ENCODE results near the gene STK11. TPM values are rescaled to one million over a fixed set of nuclear protein-coding genes. Genes with fewer than 3 reads are reported as not detected.
A peak's percentile ranks its signal among the peaks of the same experiment; 100 is the strongest.

The STK11 gene
- total RNA-seq, 1 experiment from 2014 or later, result 116 TPM

- ATAC-seq, result peak; percentile 15
- Histone ChIP-seq H3K4me1 (ENCODE audit: control insufficient read depth, insufficient read depth, low read length) (peaks cover 33% of the 10 kb centered on the region), H3K4me3 (ENCODE audit: low read depth in 2 of 2, low read length in 2 of 2) (peak overlapping the region; percentile 66 to 73), H3K27ac (ENCODE audit: low read length) (peak overlapping the region; percentile 94), H3K9me3 (ENCODE audit: control insufficient read depth, insufficient read depth, low read depth, low read length) (no peaks in the 10 kb centered on the region), H3K27me3 (ENCODE audit: control insufficient read depth, insufficient read depth, low read length) (no peaks in the 10 kb centered on the region), H3K36me3 (ENCODE audit: control insufficient read depth, insufficient read depth, low read length) (no peaks in the 10 kb centered on the region; the same call in 1 of the 2 replicates)
- DNase-seq (ENCODE audit: low read depth, low spot score), result no peak
- intact Hi-C loops (cut with micrococcal nuclease; ENCODE audit: unreplicated experiment), result no loop called here
- in situ Hi-C loops (cut with HindIII; ENCODE audit: low pct_unique_long_range_greater_than_20kb, low sequenced_read_pairs), result no loop called here
- ChIA-PET CTCF (interaction anchor here (0.6 kb wide), 1 partner anchor 99 kb away, joined by 3 read pairs; no protein-coding TSS in a partner anchor), POLR2A (interaction anchor here (0.5 kb wide), 1 partner anchor 9 kb away, joined by 4 read pairs; no protein-coding TSS in a partner anchor)
- TF ChIP-seq TCF7L2 (IDR thresholded peaks at IDR 0.05; ENCODE audit: low read depth, low read length) (no peak), POLR2AphosphoS5 (IDR thresholded peaks at IDR 0.05; ENCODE audit: low read depth, low read length) (no peak), SIN3A (IDR thresholded peaks at IDR 0.05; ENCODE audit: borderline replicate concordance, insufficient read depth, low read depth, low read length) (no peak), CTCF (IDR thresholded peaks at IDR 0.05) (no peak)
- TF ChIP-seq, protein P1, sequence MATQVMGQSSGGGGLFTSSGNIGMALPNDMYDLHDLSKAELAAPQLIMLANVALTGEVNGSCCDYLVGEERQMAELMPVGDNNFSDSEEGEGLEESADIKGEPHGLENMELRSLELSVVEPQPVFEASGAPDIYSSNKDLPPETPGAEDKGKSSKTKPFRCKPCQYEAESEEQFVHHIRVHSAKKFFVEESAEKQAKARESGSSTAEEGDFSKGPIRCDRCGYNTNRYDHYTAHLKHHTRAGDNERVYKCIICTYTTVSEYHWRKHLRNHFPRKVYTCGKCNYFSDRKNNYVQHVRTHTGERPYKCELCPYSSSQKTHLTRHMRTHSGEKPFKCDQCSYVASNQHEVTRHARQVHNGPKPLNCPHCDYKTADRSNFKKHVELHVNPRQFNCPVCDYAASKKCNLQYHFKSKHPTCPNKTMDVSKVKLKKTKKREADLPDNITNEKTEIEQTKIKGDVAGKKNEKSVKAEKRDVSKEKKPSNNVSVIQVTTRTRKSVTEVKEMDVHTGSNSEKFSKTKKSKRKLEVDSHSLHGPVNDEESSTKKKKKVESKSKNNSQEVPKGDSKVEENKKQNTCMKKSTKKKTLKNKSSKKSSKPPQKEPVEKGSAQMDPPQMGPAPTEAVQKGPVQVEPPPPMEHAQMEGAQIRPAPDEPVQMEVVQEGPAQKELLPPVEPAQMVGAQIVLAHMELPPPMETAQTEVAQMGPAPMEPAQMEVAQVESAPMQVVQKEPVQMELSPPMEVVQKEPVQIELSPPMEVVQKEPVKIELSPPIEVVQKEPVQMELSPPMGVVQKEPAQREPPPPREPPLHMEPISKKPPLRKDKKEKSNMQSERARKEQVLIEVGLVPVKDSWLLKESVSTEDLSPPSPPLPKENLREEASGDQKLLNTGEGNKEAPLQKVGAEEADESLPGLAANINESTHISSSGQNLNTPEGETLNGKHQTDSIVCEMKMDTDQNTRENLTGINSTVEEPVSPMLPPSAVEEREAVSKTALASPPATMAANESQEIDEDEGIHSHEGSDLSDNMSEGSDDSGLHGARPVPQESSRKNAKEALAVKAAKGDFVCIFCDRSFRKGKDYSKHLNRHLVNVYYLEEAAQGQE (IDR thresholded peaks at IDR 0.05; ENCODE audit: insufficient read depth in 1 of 2, low read depth in 2 of 2, low read length in 1 of 2), result no peak
- no TSS peak for BruUV-seq (replicated peaks)
Measured at GRCh38 chr19:1167687-1168571, 37.6 kb upstream of the STK11 start.

DNA sequence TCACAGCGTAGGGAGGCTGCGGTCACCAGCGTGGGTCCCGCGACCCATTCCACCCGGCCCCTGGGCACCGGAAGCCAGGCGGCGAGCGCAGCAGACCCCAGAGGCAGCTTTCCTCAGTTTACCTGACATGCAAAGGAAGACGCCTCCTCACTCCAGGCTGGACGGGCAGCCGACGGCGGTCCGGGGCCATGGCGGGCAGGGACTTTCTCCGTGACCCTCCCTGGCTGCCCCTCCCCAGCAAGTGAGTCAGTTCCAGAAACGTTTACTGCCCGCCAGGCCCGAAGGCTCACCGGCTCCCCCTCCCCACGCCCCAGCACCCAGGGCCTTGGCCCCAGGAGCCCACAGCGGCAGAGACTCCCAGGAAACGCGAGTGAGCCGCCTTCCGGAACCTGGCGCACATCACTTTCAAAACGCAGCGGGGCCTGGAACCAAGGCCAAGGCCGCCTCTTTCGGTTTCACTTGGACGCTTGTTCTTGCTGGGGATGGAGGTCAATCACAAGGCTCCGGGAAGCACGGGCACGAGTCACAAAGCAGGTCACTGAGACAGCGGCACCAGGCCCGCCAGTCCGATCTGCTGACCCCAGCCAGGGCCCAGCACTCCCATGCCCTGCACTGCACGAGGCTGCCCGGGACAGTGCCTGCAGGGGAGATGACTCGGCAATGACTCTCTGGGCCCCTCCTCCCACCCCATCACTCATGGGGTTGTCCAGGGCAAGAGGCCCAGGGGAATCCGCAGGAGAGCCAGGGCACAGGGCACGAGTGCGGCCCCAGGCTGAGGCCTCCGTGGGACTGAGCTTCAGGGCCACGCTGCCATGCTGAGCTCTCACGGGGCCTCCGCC, 36.8 kb upstream of the STK11 start:
- peak overlapping the region; percentile 66 to 73 for H3K4me3 ChIP-seq (ENCODE audit: low read depth in 2 of 2, low read length in 2 of 2)
- POLR2A ChIA-PET, result no interaction called here
- DNase-seq (ENCODE audit: low read depth, low spot score), result no peak
- H3K4me1 ChIP-seq (ENCODE audit: control insufficient read depth, insufficient read depth, low read length), result peaks cover 24% of the 10 kb centered on the region
- H3K27me3 ChIP-seq (ENCODE audit: control insufficient read depth, insufficient read depth, low read length), result no peaks in the 10 kb centered on the region
- peak; percentile 43 for ATAC-seq
- peaks cover 3% of the 10 kb centered on the region; the same call in 1 of the 2 replicates for H3K36me3 ChIP-seq (ENCODE audit: control insufficient read depth, insufficient read depth, low read length)
- H3K27ac ChIP-seq (ENCODE audit: low read length), result peak overlapping the region; percentile 94
- TF ChIP-seq TCF7L2 (IDR thresholded peaks at IDR 0.05; ENCODE audit: low read depth, low read length), result no peak
- TF ChIP-seq POLR2AphosphoS5 (IDR thresholded peaks at IDR 0.05; ENCODE audit: low read depth, low read length), result peak; percentile 43; the same call in 1 of the 2 replicates
- TF ChIP-seq CTCF (IDR thresholded peaks at IDR 0.05), result no peak
- no peaks in the 10 kb centered on the region for H3K9me3 ChIP-seq (ENCODE audit: control insufficient read depth, insufficient read depth, low read depth, low read length)
- CTCF ChIA-PET, result no interaction called here
- intact Hi-C loops (cut with micrococcal nuclease; ENCODE audit: unreplicated experiment) (no loop called here), in situ Hi-C loops (cut with HindIII; ENCODE audit: low pct_unique_long_range_greater_than_20kb, low sequenced_read_pairs) (no loop called here)
- no TSS peak for BruUV-seq (replicated peaks)
